Skin of body (tissue), 2 donors: ENCODE data around the gene COL9A3. TPM values are rescaled to one million over a fixed set of nuclear protein-coding genes. Genes with fewer than 3 reads are reported as not detected.

ENCODE experiments used
- DNase-seq: peaks from one replicate; lab custom pipeline; 2025; lab: John Stamatoyannopoulos, UW
- total RNA-seq: library from RNA; depleted of rRNA; stranded (reverse); fragments of >200 nt; gene quantifications from one replicate; pipeline ENCODE4 v1.2.3, GENCODE V29; 2014

COL9A3 gene
- total RNA-seq, 1 donor from 2014 or later, result 17.8 TPM

DNA sequence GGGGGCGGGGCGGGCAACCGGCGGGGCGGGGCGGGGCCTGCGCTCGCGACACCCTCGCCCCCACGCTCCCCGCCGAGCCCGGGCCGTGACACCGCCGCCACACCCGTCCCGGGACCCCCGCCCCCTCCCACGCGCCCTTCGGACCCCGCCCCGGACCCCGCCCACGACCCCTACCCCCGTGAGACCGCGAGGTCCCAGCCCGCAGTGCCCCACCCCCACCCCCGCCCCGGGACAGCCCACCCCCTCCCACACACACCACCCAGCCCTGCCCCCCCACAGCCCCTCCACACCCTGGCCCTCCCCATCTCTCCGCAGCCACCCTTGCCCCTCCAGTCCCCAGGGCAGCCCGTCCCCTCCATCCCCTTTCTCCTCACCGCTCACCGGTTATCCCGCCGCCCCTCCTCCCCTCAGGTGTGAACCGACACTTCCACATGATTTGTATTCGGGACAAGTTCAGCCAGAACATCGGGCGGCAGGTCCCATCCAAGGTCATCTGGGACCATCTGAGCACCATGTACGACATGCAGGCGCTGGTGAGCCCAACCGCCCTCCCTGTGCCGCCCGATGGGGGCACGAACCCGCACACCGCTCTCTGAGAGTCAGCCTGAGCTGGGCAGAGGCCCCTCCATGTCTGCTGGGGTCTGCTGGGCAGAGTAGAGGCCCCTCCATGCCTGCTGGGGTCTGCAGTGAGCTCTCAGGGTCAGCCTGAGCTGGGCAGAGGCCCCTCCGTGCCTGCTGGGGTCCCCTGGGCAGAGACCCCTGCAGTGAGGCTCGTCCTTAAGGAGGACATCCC lies 20.0 kb upstream of the COL9A3 start:
- DNase-seq, result no peak

DNA sequence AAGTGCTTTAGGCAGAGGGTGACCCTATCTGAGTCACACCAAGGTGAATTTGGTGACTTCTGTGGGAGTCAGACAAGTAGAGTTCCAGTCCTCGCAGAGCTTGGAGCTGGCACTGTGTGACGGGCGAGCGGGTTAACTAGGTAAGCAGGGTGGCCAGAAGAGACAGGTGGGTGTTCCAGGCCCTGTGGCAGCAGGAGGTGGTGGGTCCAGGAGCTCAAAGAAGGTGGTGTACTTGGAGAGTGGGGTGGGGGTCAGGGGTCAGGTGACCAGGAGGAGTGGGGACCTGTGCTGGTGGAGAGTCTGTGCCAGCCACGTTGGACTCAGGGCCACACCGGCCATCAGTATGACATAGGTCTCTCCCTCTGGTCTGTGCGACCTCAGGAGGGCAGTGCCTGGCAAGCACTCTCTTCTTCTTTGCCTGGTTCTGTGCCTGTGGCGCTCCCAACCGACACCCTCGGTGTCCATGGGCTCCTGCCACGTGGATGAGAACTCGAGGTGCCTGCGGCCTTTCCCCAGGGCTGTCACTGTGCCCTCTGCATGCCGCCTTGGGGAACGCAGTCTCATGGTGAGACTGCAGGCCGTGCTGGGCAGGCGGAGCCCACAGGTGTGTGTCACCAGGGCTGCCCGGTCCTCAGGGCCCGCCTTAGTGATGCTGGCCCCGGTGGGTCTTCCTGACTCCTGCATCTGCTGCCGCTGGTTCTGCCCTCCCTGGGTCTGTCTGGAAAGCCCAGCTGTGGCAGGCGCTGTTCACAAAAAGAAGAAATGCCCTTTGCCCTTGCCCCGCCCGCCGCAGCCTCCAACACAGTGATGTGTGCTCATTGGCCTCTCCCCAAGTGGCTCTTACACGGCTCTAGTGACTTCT lies 18.9 kb upstream of the COL9A3 start:
- DNase-seq, result no peak

DNA sequence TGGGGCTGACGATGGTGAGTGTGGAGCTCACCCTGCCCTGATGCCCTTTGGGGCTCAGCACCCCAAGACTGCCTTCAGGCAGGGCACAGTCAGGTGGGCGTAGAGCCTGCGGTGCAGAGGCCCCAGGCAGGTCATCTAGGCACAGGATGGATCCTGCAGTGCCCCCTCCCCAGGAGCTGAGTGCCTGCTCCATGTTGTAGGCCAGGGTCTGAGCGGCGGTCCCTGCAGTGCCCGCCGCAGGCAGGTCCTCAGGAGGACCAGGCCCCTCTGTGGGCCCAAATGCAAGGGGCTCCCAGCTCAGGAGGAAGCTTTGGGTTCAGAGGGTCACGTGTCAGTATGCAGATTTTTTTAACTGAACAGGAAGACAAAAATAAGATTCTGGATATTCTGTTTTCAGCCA lies 17.8 kb upstream of the COL9A3 start:
- DNase-seq, result no peak

DNA sequence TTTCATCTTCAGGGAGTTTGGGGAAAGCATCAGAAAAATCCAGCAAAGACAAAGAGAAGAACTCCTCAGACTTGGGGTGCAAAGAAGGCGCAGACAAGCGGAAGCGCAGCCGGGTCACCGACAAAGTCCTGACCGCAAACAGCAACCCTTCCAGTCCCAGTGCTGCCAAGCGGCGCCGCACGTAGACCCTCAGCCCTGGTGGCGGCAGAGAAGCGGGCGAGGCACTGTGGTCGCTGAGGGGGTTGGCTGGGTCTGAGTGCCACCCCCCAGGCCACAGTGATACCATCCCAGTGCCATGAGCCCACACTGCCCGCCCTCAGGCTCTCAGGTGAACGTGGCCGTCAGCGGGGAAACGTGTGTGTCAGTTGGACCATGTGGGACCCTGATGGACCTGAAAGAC lies 17.4 kb upstream of the COL9A3 start:
- DNase-seq, result no peak

DNA sequence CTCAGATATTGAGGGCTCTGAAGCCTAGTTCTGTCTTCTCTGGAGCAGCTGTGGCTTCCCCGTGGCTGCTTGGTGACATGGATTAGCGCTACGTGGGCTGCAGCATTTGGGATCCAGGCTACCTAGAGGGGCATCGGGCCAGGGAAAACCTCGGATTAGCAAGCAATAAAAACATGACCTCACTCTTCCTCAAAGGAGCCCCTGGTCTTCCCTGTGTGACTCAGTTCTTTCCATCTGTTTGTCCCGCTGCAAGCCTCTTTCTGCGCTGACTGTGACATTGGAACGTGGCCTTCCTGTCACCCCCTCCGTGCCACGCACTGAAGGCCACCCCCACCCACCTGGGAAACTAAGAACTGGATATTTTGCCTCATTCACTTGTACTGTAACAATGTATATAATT lies 17.0 kb upstream of the COL9A3 start:
- DNase-seq, result no peak

DNA sequence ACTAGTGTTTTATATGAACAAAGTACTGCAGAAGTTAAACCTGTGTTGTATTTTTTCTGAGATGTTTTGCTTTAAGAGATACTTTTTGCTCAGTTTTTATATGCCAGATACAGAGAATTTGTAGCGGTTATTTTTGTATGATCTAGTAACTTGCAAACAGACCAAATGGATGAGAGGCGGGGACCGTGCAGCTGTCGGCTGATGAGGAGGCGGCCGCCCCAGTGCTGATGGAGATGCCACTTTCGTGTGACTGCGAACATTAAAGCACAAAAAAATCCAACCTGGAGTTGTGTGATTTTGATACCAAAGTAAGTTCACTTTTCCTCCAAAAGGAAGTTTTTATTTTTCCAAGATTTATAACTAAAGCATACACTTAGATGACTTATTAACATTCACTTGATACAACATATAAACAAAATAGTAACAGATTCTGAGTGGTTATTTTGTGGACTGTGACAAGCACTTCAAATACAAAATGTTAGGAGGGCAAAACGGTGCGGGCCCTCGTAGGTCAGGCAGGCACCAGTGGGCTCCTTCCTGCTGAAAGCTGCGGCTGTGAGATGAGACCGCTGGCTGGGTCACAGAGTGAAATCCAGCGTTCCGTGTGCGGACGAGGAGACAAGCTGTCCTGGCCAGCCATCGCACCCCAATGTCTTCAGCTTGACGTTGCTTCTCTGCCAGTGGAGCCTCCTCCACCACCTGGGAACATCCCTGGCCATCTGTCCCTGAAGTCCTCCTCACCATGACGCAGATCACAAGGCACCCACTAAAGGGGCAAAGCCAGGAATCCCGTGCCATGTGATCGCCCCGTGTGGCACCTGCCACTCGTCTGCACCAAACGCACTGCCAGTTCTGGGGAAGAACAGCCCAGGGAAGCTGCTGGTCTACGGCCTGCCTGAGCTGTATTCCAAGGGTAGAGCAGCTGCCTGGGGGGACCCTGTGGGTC lies 16.3 kb upstream of the COL9A3 start:
- DNase-seq, result no peak

DNA sequence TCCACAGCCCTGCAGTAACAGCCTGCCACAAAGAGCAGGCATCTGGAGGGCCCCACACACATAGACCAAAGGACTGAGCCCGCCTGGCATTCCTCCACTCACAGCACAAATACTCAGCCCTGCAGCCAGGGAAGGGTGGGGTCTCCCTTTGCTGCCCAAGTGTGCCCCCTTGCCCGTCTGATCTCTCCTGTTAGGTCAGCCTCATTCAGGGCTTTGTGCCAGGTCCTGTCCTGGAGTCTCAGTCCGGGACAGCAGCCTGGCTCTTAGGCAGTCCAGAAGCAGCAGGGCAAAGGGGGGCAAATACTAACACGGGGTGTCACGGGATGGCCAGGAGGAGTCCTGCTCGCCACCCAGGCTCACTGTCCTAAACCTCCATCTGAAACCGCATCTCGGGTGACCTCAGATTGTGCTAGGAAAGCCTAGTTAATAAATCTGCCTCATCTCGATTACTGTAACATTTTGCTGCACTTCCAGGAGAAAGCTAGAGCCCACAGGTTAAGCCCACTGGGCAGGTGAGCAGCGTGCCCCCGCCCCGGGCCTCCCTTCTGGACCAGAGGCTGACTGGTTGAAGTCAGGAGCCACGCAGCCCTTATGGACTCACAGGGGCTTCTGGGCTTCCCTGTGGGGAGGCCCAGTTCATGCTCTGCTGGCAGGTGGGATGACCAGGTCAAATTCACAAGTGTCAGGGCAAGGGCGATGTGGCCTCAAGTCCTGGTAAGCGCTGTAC lies 15.4 kb upstream of the COL9A3 start:
- no peak for DNase-seq

DNA sequence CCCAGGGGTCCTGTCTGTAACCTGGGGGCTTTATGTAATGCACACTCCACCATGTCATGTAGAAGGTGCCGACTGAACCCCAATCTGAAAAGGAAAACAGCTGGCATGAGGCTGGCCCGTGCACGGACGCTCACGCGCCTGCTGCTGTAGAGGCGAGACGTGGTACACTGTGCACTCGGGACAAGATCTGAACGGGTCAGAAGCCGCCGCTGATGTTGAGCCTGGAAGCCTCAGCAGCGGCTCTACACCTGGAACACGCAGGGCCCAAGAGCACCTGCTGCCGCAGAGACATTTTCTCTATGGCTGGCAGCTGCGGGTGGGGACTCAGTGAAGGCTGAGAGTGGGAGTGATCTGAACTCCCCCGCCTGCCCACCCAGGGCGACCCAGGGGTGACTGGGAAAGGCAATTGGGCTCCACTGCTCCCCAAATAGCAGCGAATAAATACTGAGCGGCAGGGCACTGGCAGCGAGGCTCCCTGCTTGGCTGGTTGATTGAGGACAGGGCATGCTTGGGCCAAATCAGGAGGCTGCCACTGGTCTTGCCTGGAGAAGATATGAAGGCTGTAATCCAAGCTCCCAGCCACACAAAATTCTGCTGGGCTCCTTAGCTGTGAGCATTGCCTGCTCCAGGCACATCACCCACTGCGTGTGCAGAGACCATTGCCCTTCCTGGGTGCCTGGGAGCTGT lies 14.7 kb upstream of the COL9A3 start:
- DNase-seq, result no peak

DNA sequence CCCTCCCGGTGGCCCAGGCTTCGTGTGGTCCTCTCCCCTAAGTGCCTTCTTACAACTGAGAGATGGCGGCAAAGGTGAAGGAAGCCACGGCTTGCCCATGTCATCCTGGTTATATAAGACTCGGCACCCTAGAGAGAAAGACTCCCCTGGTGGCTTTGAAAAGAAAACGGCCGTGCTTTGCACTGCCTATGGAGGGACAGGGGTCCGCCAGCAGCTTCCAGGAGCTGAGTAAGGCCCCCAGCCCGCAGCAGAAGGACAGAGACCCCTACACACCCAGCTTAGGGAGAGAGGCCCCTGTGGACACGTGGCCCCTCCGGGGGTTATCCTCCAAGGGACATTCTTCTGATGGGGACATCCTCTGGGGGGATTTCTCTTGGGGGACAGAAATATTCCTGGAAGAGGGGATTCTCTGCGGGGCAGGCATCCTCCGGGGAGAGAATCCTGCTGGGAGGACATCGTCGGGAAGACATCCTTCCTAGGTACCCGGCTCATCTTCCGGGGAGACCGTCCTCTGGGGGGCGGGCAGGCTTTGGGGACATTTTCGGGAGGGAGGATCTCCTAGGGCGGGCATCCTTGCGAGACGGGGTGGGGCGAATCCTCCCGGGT lies 12.7 kb upstream of the COL9A3 start:
- DNase-seq, result no peak

DNA sequence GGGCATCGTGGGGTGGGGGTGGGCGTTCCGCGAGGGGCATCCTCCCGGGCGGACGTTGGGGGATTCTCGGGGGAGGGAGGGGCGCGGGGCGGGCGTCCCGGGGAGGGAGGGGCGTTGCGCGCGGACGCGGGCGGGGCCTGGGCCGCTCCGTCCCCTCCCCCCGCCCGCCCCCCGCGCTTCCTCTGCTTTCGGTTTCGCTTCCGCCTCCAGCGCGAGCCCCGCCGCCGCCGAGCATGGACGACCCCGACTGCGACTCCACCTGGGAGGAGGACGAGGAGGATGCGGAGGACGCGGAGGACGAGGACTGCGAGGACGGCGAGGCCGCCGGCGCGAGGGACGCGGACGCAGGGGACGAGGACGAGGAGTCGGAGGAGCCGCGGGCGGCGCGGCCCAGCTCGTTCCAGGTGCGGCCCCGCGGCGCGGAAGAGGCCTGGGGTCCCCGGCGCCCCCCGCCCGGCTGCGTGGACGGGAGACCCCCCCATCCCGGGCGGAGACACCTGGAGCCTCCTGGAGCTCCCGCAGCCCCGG lies 12.2 kb upstream of the COL9A3 start, which contains the start of gene OGFR:
Gene OGFR, plus strand, starts transcription at position 209 of the 528 bp plus-strand sequence. Its CDS starts 25 bp downstream, at position 234.
- peak; percentile 43 for DNase-seq

DNA sequence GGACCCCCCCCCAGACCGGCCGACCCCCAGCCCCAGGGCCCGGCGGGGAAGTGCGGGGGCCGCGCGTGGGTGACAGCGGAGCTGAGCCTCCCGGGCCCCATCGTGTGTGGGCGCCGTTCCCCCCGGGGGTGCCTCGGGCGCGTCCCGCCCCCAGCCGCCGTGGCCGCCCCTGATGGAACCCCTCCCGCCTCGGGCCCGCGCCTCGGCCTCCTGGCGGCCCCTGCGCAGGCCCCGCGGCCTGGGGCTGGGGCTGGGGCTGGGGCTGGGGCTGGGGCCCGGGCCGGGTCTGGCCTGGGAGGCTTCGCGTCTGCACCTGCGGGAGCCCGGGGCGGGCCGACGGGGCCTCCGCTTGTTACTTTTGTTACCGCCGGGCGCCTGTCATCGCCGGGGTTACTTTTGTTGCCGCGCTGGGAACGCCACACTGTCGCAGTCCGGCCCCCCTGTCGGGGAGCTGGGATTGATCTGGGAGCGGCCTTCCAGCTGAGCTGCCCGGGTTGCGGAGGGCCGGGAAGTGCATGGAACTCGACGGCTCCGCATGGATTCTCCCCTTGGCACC lies 11.6 kb upstream of the COL9A3 start:
- DNase-seq, result no peak

DNA sequence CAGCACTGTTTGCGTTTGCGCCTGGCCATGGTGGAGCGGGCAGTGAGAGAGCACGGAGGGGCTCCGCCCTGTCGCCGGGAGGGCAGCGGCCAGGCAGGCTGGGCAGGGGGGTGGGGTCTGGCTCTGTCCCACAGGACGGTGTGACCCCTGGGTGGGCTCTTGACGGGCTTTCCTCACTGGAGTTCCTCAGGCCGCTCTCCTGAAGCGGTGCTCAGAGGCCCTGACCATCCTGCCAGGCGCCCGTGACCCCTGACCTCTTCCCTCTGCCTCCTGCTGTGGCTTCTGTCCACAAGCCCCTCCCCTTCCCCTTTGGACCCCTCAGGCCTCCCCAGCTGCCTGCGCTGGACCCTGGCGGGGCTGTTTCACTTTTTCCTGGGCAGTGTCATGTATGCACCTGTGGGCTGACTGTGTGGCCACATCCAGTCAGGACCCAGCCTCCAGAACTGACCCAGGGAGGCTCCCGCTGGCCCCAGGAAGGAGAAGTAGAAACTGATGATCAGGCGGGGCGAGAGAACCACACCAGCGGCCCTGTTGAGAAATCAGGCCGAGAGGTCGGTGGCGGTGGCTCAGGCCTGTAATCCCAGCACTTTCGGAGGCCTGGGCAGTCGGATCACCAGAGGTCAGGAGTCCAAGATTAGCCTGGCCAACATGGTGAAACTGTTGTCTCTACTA lies 11.0 kb upstream of the COL9A3 start:
- DNase-seq, result no peak

DNA sequence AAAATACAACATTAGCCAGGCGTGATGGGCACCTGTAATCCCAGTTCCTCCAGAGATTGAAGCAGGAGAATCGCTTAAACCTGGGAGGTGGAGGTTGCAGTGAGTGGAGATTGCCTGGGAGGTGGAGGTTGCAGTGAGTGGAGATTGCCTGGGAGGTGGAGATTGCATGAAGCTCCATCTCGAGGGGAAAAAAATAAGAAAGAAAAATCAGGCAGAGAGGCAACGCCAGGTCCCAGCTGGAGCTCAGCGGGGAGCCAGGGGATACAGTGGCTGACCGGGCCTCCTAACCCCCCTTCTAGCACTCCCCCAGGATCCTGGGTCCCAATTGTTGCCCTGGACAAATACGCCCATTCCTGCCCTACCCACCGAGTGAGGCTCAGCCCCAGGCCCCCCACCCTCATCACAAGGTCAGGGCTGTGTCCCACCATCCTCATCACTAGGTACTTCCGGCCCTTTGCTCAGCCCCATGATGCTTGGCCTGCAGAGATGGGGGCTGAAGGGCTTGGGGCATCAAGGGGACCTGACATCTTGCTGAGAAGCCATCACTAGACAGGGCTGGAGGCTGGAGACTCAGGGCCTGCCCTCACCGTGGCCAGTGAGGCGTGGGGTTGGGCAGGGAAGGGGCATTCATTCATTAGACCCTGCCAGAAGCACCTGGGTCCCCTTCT lies 10.3 kb upstream of the COL9A3 start:
- no peak for DNase-seq

DNA sequence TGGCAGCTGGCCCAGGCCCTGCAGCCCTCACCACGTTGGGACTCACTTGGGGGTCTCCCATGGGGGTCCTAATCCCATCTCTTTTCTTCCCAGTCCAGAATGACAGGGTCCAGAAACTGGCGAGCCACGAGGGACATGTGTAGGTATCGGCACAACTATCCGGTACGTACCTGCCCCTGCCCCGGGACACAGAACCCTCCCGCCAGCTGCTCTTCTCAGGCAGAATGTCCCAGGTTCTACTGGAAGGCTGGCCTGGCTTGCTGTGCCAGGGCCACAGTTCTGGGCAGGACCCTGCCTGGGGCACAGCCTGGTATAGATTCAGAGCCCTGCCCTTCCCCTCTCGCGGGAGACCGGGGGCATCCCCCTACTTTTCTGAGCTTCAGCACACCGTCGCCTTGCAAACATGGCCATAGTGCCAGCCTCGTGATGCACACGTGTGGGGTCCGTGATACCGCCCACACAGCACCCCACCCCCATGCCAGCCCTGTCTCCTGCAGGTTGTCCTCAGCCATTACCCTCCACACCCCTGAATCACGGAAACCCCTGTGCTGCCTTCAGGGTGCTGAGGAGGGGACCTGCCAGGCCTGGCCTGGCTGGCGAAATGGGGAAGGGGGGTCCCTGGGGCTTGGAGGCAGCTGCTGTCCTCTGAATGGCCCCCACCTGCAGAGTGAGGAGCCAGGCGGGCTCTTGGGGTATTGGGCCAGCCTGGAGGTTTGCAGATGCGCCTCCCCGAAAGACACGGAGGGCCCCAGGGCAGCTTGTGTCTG lies 9.2 kb upstream of the COL9A3 start:
- no peak for DNase-seq

DNA sequence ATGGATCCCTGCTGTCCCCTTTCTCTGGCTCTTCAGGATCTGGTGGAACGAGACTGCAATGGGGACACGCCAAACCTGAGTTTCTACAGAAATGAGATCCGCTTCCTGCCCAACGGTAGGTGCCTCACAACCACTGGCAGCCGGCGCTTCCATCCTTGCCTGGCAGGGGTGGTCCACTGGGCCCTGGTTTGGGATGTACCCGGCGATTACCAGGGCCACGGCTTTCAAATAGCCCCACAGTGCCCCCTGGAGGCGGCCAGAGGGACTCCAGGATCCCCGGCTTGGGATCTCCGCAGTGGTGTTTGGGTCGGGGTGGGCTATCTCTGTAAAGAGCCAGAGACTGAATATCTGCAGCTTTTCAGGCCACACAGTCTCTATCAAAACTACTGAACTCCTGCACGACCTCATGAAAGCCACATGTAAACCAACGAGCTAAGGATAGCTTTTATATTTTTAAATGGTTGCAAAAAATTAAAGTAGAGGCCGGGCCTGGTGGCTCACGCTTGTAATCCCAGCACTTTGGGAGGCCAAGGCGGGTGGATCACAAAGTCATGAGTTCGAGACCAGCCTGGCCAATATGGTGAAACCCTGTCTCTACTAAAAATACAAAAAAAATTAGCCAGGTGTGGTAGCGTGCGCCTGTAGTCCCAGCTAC lies 8.5 kb upstream of the COL9A3 start:
- DNase-seq, result peak; percentile 13

DNA sequence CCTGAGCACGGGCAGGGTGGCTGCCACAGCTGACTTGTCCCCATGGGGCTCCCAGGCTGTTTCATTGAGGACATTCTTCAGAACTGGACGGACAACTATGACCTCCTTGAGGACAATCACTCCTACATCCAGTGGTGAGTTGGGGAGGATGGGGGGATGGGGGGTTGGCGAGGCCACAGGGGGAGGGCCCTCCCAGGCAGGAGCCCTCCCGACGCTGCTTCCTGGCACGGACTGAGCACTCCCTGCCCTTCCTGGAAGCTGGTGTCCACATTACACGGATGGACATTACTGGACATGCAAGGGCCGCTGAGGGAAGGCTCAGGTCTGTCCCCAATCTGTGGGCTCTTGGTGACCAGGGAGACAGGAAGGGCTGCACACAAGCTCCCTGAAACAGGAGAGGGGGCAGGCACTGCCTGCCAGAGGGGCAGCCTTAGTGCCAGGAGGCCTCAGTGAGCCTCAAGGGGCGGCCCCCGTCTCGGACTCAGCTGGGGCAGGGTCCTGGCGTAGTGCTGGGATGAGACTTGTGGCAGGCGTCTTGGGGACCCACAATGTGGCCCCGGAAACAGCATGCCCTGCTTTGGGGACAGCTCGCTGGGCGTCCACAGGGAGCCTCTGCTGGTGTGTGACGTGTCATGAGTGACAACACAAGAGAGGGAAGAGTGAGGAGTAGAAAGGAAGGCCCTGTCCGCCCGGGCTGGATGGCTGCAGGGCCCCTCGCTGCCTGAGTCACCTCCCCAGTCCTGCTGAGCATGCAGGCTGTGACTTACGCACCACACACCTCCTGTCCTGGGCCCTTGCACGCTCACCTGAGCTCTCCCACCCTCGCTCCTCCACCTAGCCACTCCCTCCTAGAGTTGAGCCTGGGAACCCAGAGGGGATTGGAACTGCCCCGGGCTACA lies 7.1 kb upstream of the COL9A3 start:
- no peak for DNase-seq
